NCI-H2081 treated with DMSO at 0.1 percent for 48 hours (cell line): Measurements from ENCODE around the gene OR10C1.

Source experiments
- DNase-seq: peaks from one replicate; lab custom pipeline; 2025; lab: John Stamatoyannopoulos, UW

Gene OR10C1

GRCh38 chr6:29477923-29478450, 38.9 kb downstream of the OR10C1 start:
- no peak for DNase-seq

GRCh38 chr6:29478740-29479139, 39.6 kb downstream of the OR10C1 start:
- no peak for DNase-seq

GRCh38 chr6:29479560-29479959, 40.5 kb downstream of the OR10C1 start:
- no peak for DNase-seq

GRCh38 chr6:29483186-29483585, 44.1 kb downstream of the OR10C1 start:
- no peak for DNase-seq

GRCh38 chr6:29483735-29484134, 44.6 kb downstream of the OR10C1 start:
- DNase-seq: no peak

GRCh38 chr6:29486577-29486976, 47.5 kb downstream of the OR10C1 start:
- no peak for DNase-seq

GRCh38 chr6:29487131-29487530, 48.0 kb downstream of the OR10C1 start:
- DNase-seq: no peak

- no peak for DNase-seq
These were observed 48.6 kb downstream of the OR10C1 start, which contains the start of gene MAS1L for GRCh38 chr6:29487660-29488059. MAS1L (minus strand) TSS chr6:29487956; CDS start chr6:29487902, 54 bp downstream.

- no peak for DNase-seq
These were observed 49.8 kb downstream of the OR10C1 start for GRCh38 chr6:29488874-29489273.

GRCh38 chr6:29489286-29489685, 50.2 kb downstream of the OR10C1 start:
- DNase-seq: no peak

GRCh38 chr6:29490055-29490454, 50.9 kb downstream of the OR10C1 start:
- no peak for DNase-seq

GRCh38 chr6:29490552-29490951, 51.4 kb downstream of the OR10C1 start:
- no peak for DNase-seq
